Loucy (cell line): ENCODE measurements around the gene HOXD1.

ENCODE experiments used
- CTCF ChIP-seq: fragments of 200-600 bp; sonication (generic); conservative IDR thresholded peaks from 2 replicates; pipeline ENCODE4 v1.5.1; 2014; ENCODE audit warnings: mild to moderate bottlenecking, antibody characterized with exemption, low read length
- EZH2phosphoT487 ChIP-seq: fragments of 200-600 bp; IDR thresholded peaks from 2 replicates; pipeline ENCODE4 v1.6.1; 2018; ENCODE audit warnings: antibody characterized with exemption, mild to moderate bottlenecking, moderate library complexity, borderline replicate concordance

- TF ChIP-seq CTCF (no peak), EZH2phosphoT487 (no peak)
Measured at GRCh38 chr2:176145085-176145969, 43.1 kb upstream of the HOXD1 start.
